BE2C (cell line): ENCODE results near the gene SLC22A3.

Experiments used
- DNase-seq: peaks from one replicate; pipeline ENCODE4 v3.0.0-alpha.2; 2020
- H3K27me3 ChIP-seq: fragments of 250-450 bp; sonication (Bioruptor Pico); 2 replicates; pipeline ENCODE4 v1.5.1; 2020; ENCODE audit warnings: mild to moderate bottlenecking
- H3K36me3 ChIP-seq: fragments of 250-450 bp; sonication (Bioruptor Pico); 2 replicates; pipeline ENCODE4 v1.5.1; 2020; ENCODE audit warnings: mild to moderate bottlenecking
- H3K4me1 ChIP-seq: fragments of 250-450 bp; sonication (Bioruptor Pico); 2 replicates; pipeline ENCODE4 v1.5.1; 2020
- H3K4me3 ChIP-seq: 2 replicates; pipeline ENCODE4 v1.5.1; 2011; ENCODE audit warnings: low read depth, low read length
- H3K9me3 ChIP-seq: fragments of 250-450 bp; sonication (Bioruptor Pico); 2 replicates; pipeline ENCODE4 v1.5.1; 2020
- CTCF ChIP-seq: IDR thresholded peaks from 2 replicates; pipeline ENCODE4 v1.5.1; 2012; ENCODE audit warnings: mild to moderate bottlenecking, low read depth, low read length

SLC22A3 gene

GRCh38 chr6:160435935-160436334, 87.8 kb downstream of the SLC22A3 start:
- Histone ChIP-seq H3K9me3 (no peaks in the 10 kb centered on the region), H3K36me3 (no peaks in the 10 kb centered on the region), H3K27me3 (no peaks in the 10 kb centered on the region; the same call in 1 of the 2 replicates), H3K4me1 (no peaks in the 10 kb centered on the region), H3K4me3 (no peak overlapping the region)
- DNase-seq = no peak
- TF ChIP-seq CTCF = no peak

- no peaks in the 10 kb centered on the region; the same call in 1 of the 2 replicates for H3K27me3 ChIP-seq
- no peaks in the 10 kb centered on the region for H3K36me3 ChIP-seq
- no peak for DNase-seq
- H3K4me3 ChIP-seq = no peak overlapping the region
- no peak for TF ChIP-seq CTCF
- no peaks in the 10 kb centered on the region for H3K4me1 ChIP-seq
- no peaks in the 10 kb centered on the region for H3K9me3 ChIP-seq
Observed at GRCh38 chr6:160437154-160437553, 89.0 kb downstream of the SLC22A3 start.

GRCh38 chr6:160437775-160438174, 89.6 kb downstream of the SLC22A3 start:
- Histone ChIP-seq H3K27me3 (no peaks in the 10 kb centered on the region; the same call in 1 of the 2 replicates), H3K9me3 (no peaks in the 10 kb centered on the region), H3K4me3 (no peak overlapping the region), H3K36me3 (no peaks in the 10 kb centered on the region), H3K4me1 (no peaks in the 10 kb centered on the region)
- DNase-seq = no peak
- no peak for TF ChIP-seq CTCF

GRCh38 chr6:160438481-160438880, 90.3 kb downstream of the SLC22A3 start:
- no peaks in the 10 kb centered on the region for H3K9me3 ChIP-seq
- no peak overlapping the region for H3K4me3 ChIP-seq
- TF ChIP-seq CTCF = no peak
- DNase-seq = no peak
- no peaks in the 10 kb centered on the region; the same call in 1 of the 2 replicates for H3K27me3 ChIP-seq
- H3K4me1 ChIP-seq = no peaks in the 10 kb centered on the region
- H3K36me3 ChIP-seq = no peaks in the 10 kb centered on the region

- no peaks in the 10 kb centered on the region for H3K9me3 ChIP-seq
- no peak for TF ChIP-seq CTCF
- no peak overlapping the region for H3K4me3 ChIP-seq
- no peaks in the 10 kb centered on the region for H3K4me1 ChIP-seq
- H3K36me3 ChIP-seq = no peaks in the 10 kb centered on the region
- H3K27me3 ChIP-seq = no peaks in the 10 kb centered on the region; the same call in 1 of the 2 replicates
- no peak for DNase-seq
Observed at GRCh38 chr6:160439751-160440150, 91.6 kb downstream of the SLC22A3 start.

GRCh38 chr6:160442151-160442550, 94.0 kb downstream of the SLC22A3 start:
- H3K4me3 ChIP-seq = no peak overlapping the region
- H3K36me3 ChIP-seq = no peaks in the 10 kb centered on the region
- H3K9me3 ChIP-seq = no peaks in the 10 kb centered on the region
- H3K4me1 ChIP-seq = no peaks in the 10 kb centered on the region
- TF ChIP-seq CTCF = no peak
- no peak for DNase-seq
- H3K27me3 ChIP-seq = no peaks in the 10 kb centered on the region
